GM03348 (cell line): ENCODE results near the gene CLASP1.
"Not testable (repeated sequence)": the region's sequence is repeated elsewhere in the genome, so short reads cannot be mapped to it uniquely, and the experiment has no call there.

Source experiments
- DNase-seq: peaks from one replicate; pipeline ENCODE4 v3.0.0; 2012; ENCODE audit warnings: low spot score

CLASP1 gene

GRCh38 chr2:121613774-121614173, 35.5 kb downstream of the CLASP1 start:
- no peak for DNase-seq

GRCh38 chr2:121613152-121613551, 36.1 kb downstream of the CLASP1 start:
- DNase-seq, result no peak

GRCh38 chr2:121611730-121612705, 37.2 kb downstream of the CLASP1 start:
- no peak for DNase-seq

- not testable (repeated sequence) for DNase-seq
Measured at GRCh38 chr2:121611048-121611649, 38.1 kb downstream of the CLASP1 start.

GRCh38 chr2:121610487-121610874, 38.8 kb downstream of the CLASP1 start:
- DNase-seq, result not testable (repeated sequence)

- no peak for DNase-seq
Measured at GRCh38 chr2:121608967-121609366, 40.3 kb downstream of the CLASP1 start.

- DNase-seq, result no peak
Measured at GRCh38 chr2:121608367-121608766, 40.9 kb downstream of the CLASP1 start.

GRCh38 chr2:121605820-121606733, 43.2 kb downstream of the CLASP1 start:
- DNase-seq, result no peak

- no peak for DNase-seq
Measured at GRCh38 chr2:121603185-121603584, 46.1 kb downstream of the CLASP1 start.

- no peak for DNase-seq
Measured at GRCh38 chr2:121599963-121600651, 49.2 kb downstream of the CLASP1 start.

- DNase-seq, result no peak
Measured at GRCh38 chr2:121598087-121598486, 51.2 kb downstream of the CLASP1 start.

- DNase-seq, result peak; percentile 56
Measured at GRCh38 chr2:121596221-121597080, 52.8 kb downstream of the CLASP1 start.

- DNase-seq, result no peak
Measured at GRCh38 chr2:121595012-121595891, 54.0 kb downstream of the CLASP1 start.

- no peak for DNase-seq
Measured at GRCh38 chr2:121591199-121591598, 58.1 kb downstream of the CLASP1 start.

GRCh38 chr2:121588357-121588756, 60.9 kb downstream of the CLASP1 start:
- no peak for DNase-seq

GRCh38 chr2:121587131-121587530, 62.1 kb downstream of the CLASP1 start:
- no peak for DNase-seq

- DNase-seq, result no peak
Measured at GRCh38 chr2:121584741-121585140, 64.5 kb downstream of the CLASP1 start.

- DNase-seq, result no peak
Measured at GRCh38 chr2:121583555-121583954, 65.7 kb downstream of the CLASP1 start.

GRCh38 chr2:121582272-121582671, 67.0 kb downstream of the CLASP1 start:
- no peak for DNase-seq

- DNase-seq, result no peak
Measured at GRCh38 chr2:121579309-121579708, 70.0 kb downstream of the CLASP1 start.
